ENCODE data around the gene GPSM1.

GPSM1 gene

GRCh38 chr9:136363949-136364748 lies 36.8 kb downstream of the GPSM1 start:
- DNase-seq = no peak

- no peak for DNase-seq
These were observed 37.8 kb downstream of the GPSM1 start for GRCh38 chr9:136364942-136365774.

GRCh38 chr9:136365775-136366222 lies 38.5 kb downstream of the GPSM1 start:
- no peak for DNase-seq

GRCh38 chr9:136366826-136367225 lies 39.5 kb downstream of the GPSM1 start:
- no peak for DNase-seq

- DNase-seq = no peak
These were observed 40.2 kb downstream of the GPSM1 start for GRCh38 chr9:136367296-136368145.

- no peak for DNase-seq
These were observed 40.9 kb downstream of the GPSM1 start for GRCh38 chr9:136368190-136368589.

- DNase-seq = no peak
These were observed 42.7 kb downstream of the GPSM1 start for GRCh38 chr9:136370037-136370436.

GRCh38 chr9:136370687-136371532 lies 43.6 kb downstream of the GPSM1 start:
- DNase-seq = no peak

- no peak for DNase-seq
These were observed 44.2 kb downstream of the GPSM1 start for GRCh38 chr9:136371533-136371880.

- no peak for DNase-seq
These were observed 44.7 kb downstream of the GPSM1 start for GRCh38 chr9:136372006-136372405.

GRCh38 chr9:136372561-136373299 lies 45.4 kb downstream of the GPSM1 start:
- no peak for DNase-seq

GRCh38 chr9:136373300-136374182 lies 46.2 kb downstream of the GPSM1 start, which contains the start of gene CARD9:
TSS of gene CARD9 (minus strand) at chr9:136373669. CDS start at chr9:136372078, 1,591 bp downstream.
- no peak for DNase-seq

GRCh38 chr9:136374183-136374575 lies 46.8 kb downstream of the GPSM1 start:
- no peak for DNase-seq

GRCh38 chr9:136375096-136375495 lies 47.8 kb downstream of the GPSM1 start:
- DNase-seq = no peak

GRCh38 chr9:136376457-136376856 lies 49.1 kb downstream of the GPSM1 start:
- DNase-seq = no peak

GRCh38 chr9:136377341-136378169 lies 50.2 kb downstream of the GPSM1 start:
- DNase-seq = no peak

GRCh38 chr9:136378170-136379002 lies 51.0 kb downstream of the GPSM1 start:
- DNase-seq = no peak

- DNase-seq = no peak
These were observed 51.6 kb downstream of the GPSM1 start for GRCh38 chr9:136379003-136379287.

GRCh38 chr9:136379401-136379800 lies 52.1 kb downstream of the GPSM1 start:
- DNase-seq = no peak

All from stimulated activated CD4-positive, alpha-beta T cell treated with anti-CD3 and anti-CD28 coated beads, Interleukin-4, amount 100 ng/mL, for 1 hour (primary cell).